H9 (cell line): ENCODE data around the gene IL26. TPM values are rescaled to one million over a fixed set of nuclear protein-coding genes. Genes with fewer than 3 reads are reported as not detected.

ENCODE experiments used
- DNase-seq: peaks from one replicate; pipeline ENCODE4 v3.0.0-alpha.2; 2017
- H2AFZ ChIP-seq: one replicate; pipeline ENCODE4 v1.6.1; 2013; ENCODE audit warnings: mild to moderate bottlenecking, low read length, control low read depth, moderate library complexity
- H2AK5ac ChIP-seq: 2 replicates; pipeline ENCODE4 v1.6.1; 2013; ENCODE audit warnings: low read length, control low read depth, mixed read lengths; ENCODE audit not compliant: insufficient read length
- H2BK120ac ChIP-seq: one replicate; pipeline ENCODE4 v1.6.1; 2013; ENCODE audit warnings: low read depth, mild to moderate bottlenecking, low read length, control low read depth, inconsistent platforms; ENCODE audit not compliant: poor library complexity, severe bottlenecking
- H2BK12ac ChIP-seq: 2 replicates; pipeline ENCODE4 v1.6.1; 2013; ENCODE audit warnings: low read length, control low read depth, mixed read lengths, low read depth; ENCODE audit not compliant: insufficient read length
- H2BK15ac ChIP-seq: 2 replicates; pipeline ENCODE4 v1.6.1; 2013; ENCODE audit warnings: low read depth, low read length, control low read depth
- H2BK20ac ChIP-seq: one replicate; pipeline ENCODE4 v1.6.1; 2013; ENCODE audit warnings: low read depth, mild to moderate bottlenecking, low read length, control low read depth, inconsistent platforms; ENCODE audit not compliant: poor library complexity, severe bottlenecking
- H2BK5ac ChIP-seq: 2 replicates; pipeline ENCODE4 v1.6.1; 2013; ENCODE audit warnings: low read length, control low read depth, mixed read lengths; ENCODE audit not compliant: insufficient read length
- H3K14ac ChIP-seq: 2 replicates; pipeline ENCODE4 v1.6.1; 2013; ENCODE audit warnings: low read length, control low read depth; ENCODE audit not compliant: insufficient read depth
- H3K18ac ChIP-seq: 2 replicates; pipeline ENCODE4 v1.6.1; 2013; ENCODE audit warnings: low read depth, mild to moderate bottlenecking, mixed read lengths, low read length, control low read depth; ENCODE audit not compliant: insufficient read length
- H3K23ac ChIP-seq: 2 replicates; pipeline ENCODE4 v1.6.1; 2013; ENCODE audit warnings: low read length, control low read depth, mixed read lengths, low read depth; ENCODE audit not compliant: insufficient read length
- H3K23me2 ChIP-seq: 2 replicates; pipeline ENCODE4 v1.6.1; 2013; ENCODE audit warnings: low read depth, mild to moderate bottlenecking, mixed read lengths, low read length, control low read depth; ENCODE audit not compliant: insufficient read length, poor library complexity, severe bottlenecking
- H3K27ac ChIP-seq: 2 replicates; pipeline ENCODE4 v1.5.1; 2013; ENCODE audit warnings: low read length, control low read depth, mixed read lengths, low read depth; ENCODE audit not compliant: insufficient read length
- H3K27me3 ChIP-seq: 2 replicates; pipeline ENCODE4 v1.6.1; 2013; ENCODE audit warnings: low read length, control low read depth, inconsistent platforms; ENCODE audit not compliant: insufficient read depth
- H3K4ac ChIP-seq: 2 replicates; pipeline ENCODE4 v1.6.1; 2013; ENCODE audit warnings: low read depth, mild to moderate bottlenecking, control low read depth, inconsistent platforms, low read length, moderate library complexity
- H3K4me1 ChIP-seq: 2 replicates; pipeline ENCODE4 v1.6.1; 2013; ENCODE audit warnings: low read length, control low read depth, inconsistent platforms; ENCODE audit not compliant: insufficient read depth
- H3K4me2 ChIP-seq: 2 replicates; pipeline ENCODE4 v1.6.1; 2013; ENCODE audit warnings: low read length, control low read depth, mixed read lengths; ENCODE audit not compliant: insufficient read length, insufficient read depth
- H3K56ac ChIP-seq: 2 replicates; pipeline ENCODE4 v1.6.1; 2013; ENCODE audit warnings: low read depth, mild to moderate bottlenecking, mixed read lengths, low read length, control low read depth; ENCODE audit not compliant: insufficient read length
- H3K79me1 ChIP-seq: 2 replicates; pipeline ENCODE4 v1.6.1; 2013; ENCODE audit warnings: low read depth, mild to moderate bottlenecking, moderate library complexity, low read length, control low read depth, inconsistent platforms; ENCODE audit not compliant: insufficient read depth, poor library complexity, severe bottlenecking
- H3K79me2 ChIP-seq: 2 replicates; pipeline ENCODE4 v1.6.1; 2013; ENCODE audit warnings: low read length, control low read depth, inconsistent platforms; ENCODE audit not compliant: insufficient read depth
- H3K9ac ChIP-seq: 2 replicates; pipeline ENCODE4 v1.6.1; 2013; ENCODE audit warnings: low read length, control low read depth, mixed read lengths; ENCODE audit not compliant: insufficient read length; ENCODE audit errors: extremely low read depth
- H3K9me3 ChIP-seq: one replicate; pipeline ENCODE4 v1.6.1; 2013; ENCODE audit warnings: low read depth, low read length, inconsistent platforms; ENCODE audit not compliant: control insufficient read depth
- H3T11ph ChIP-seq: one replicate; pipeline ENCODE4 v1.6.1; 2013; ENCODE audit warnings: mild to moderate bottlenecking, low read length, control low read depth, inconsistent platforms
- H4K20me1 ChIP-seq: one replicate; pipeline ENCODE4 v1.6.1; 2013; ENCODE audit not compliant: control insufficient read depth, insufficient read length, insufficient read depth
- H4K5ac ChIP-seq: 2 replicates; pipeline ENCODE4 v1.6.1; 2013; ENCODE audit warnings: low read depth, mild to moderate bottlenecking, mixed read lengths, low read length, control low read depth; ENCODE audit not compliant: insufficient read length
- H4K8ac ChIP-seq: replicated peaks from 2 replicates; pipeline ENCODE4 v1.6.1; 2013; ENCODE audit warnings: low read length, control low read depth, mixed read lengths, low read depth; ENCODE audit not compliant: insufficient read length
- H4K91ac ChIP-seq: 2 replicates; pipeline ENCODE4 v1.6.1; 2013; ENCODE audit warnings: low read depth, mild to moderate bottlenecking, moderate library complexity, mixed read lengths, low read length, control low read depth; ENCODE audit not compliant: insufficient read length
- H3K27ac Mint-ChIP-seq, 3 experiments: 2 replicates in 2 of 3; 3 replicates in 1 of 3; pipeline ENCODE4 v1.8.0; 2020 to 2021; ENCODE audit warnings: mixed read lengths in 3 of 3, mild to moderate bottlenecking in 1 of 3, moderate library complexity in 1 of 3
- H3K27me3 Mint-ChIP-seq: 2 replicates; pipeline ENCODE4 v1.8.0; 2021; ENCODE audit warnings: low read depth, mild to moderate bottlenecking, moderate library complexity, mixed read lengths
- H3K36me3 Mint-ChIP-seq, 3 experiments: 2 replicates in 2 of 3; 3 replicates in 1 of 3; pipeline ENCODE4 v1.8.0; 2020 to 2021; ENCODE audit warnings: low read depth in 3 of 3, mixed read lengths in 3 of 3; ENCODE audit not compliant: insufficient read depth in 1 of 3
- H3K4me1 Mint-ChIP-seq, 2 experiments: 2 replicates each; pipeline ENCODE4 v1.8.0; 2020; ENCODE audit warnings: mixed read lengths in 2 of 2
- H3K4me3 Mint-ChIP-seq, 2 experiments: 2 replicates in 1 of 2; 3 replicates in 1 of 2; pipeline ENCODE4 v1.8.0; 2020 to 2021; ENCODE audit warnings: mild to moderate bottlenecking in 2 of 2, mixed read lengths in 2 of 2, moderate library complexity in 1 of 2
- H3K9me3 Mint-ChIP-seq, 2 experiments: 2 replicates in 1 of 2; 3 replicates in 1 of 2; pipeline ENCODE4 v1.8.0; 2020; ENCODE audit warnings: mild to moderate bottlenecking in 2 of 2, mixed read lengths in 2 of 2, moderate library complexity in 1 of 2
- total RNA-seq: library from RNA; stranded (reverse); gene quantifications from 2 replicates; pipeline ENCODE4 v1.2.1, GENCODE V29; 2021
- TF ChIP-seq, protein P1 (sequence below): fragments of 200-600 bp; sonication (generic); conservative IDR thresholded peaks from 3 replicates; pipeline ENCODE4 v1.8.0; 2021; ENCODE audit warnings: antibody characterized with exemption, mild to moderate bottlenecking

IL26 gene
- total RNA-seq, 1 experiment from 2014 or later, result not detected

DNA sequence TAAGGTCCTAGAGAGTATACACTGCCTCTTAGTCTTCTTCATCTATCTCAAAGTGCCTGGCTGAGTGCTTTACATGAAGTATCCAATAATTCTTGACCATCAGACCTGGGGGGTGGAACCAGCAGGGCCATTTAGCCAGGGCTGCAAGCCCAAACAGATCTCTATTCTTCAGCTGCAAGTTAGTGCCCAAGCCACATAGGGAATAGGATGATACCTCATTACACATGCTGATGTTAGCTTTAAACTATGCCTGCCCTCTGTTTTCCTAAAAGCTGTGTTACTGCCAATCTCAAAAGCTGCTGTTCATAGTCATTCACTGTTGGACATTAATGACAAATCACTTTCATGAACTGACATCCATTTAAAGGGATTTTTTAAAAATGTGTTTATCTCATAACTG lies 49.4 kb downstream of the IL26 start:
- Histone ChIP-seq H3K9me3 (no peaks in the 10 kb centered on the region), H3K9ac (no peak overlapping the region), H3K4me1 (no peaks in the 10 kb centered on the region), H3K4me2 (no peak overlapping the region), H2BK5ac (no peak overlapping the region), H2BK20ac (no peak overlapping the region), H4K8ac (no peak overlapping the region), H3K23ac (no peak overlapping the region), H3K18ac (no peak overlapping the region), H4K20me1 (no peaks in the 10 kb centered on the region), H3K14ac (no peak overlapping the region), H4K91ac (no peak overlapping the region), H2AK5ac (no peak overlapping the region), H3K23me2 (no peaks in the 10 kb centered on the region), H2BK120ac (no peak overlapping the region), H2BK15ac (no peak overlapping the region), H3K56ac (no peak overlapping the region), H2AFZ (no peak overlapping the region), H3K4ac (no peak overlapping the region), H3K79me2 (no peaks in the 10 kb centered on the region), H3K79me1 (no peaks in the 10 kb centered on the region), H3T11ph (no peak overlapping the region), H3K27me3 (no peaks in the 10 kb centered on the region), H2BK12ac (no peak overlapping the region), H4K5ac (no peak overlapping the region), H3K27ac (no peak overlapping the region)
- TF ChIP-seq, protein P1, sequence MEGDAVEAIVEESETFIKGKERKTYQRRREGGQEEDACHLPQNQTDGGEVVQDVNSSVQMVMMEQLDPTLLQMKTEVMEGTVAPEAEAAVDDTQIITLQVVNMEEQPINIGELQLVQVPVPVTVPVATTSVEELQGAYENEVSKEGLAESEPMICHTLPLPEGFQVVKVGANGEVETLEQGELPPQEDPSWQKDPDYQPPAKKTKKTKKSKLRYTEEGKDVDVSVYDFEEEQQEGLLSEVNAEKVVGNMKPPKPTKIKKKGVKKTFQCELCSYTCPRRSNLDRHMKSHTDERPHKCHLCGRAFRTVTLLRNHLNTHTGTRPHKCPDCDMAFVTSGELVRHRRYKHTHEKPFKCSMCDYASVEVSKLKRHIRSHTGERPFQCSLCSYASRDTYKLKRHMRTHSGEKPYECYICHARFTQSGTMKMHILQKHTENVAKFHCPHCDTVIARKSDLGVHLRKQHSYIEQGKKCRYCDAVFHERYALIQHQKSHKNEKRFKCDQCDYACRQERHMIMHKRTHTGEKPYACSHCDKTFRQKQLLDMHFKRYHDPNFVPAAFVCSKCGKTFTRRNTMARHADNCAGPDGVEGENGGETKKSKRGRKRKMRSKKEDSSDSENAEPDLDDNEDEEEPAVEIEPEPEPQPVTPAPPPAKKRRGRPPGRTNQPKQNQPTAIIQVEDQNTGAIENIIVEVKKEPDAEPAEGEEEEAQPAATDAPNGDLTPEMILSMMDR, result no peak
- no peak for DNase-seq
- Mint-ChIP-seq H3K27me3 (no peaks in the 10 kb centered on the region), H3K9me3 (peaks cover 0 to 2% of the 10 kb centered on the region in 2 experiments; a peak in 1 of 5 replicates), H3K36me3 (no peaks in the 10 kb centered on the region; a peak in 1 of 7 replicates), H3K4me1 (peaks cover 4 to 7% of the 10 kb centered on the region in 2 experiments), H3K27ac (no peak overlapping the region), H3K4me3 (no peak overlapping the region)
